ENCODE results near the gene PPP6R2.

GRCh38 chr22:50376085-50376651, 33.0 kb downstream of the PPP6R2 start:
- TF ChIP-seq, protein P1, sequence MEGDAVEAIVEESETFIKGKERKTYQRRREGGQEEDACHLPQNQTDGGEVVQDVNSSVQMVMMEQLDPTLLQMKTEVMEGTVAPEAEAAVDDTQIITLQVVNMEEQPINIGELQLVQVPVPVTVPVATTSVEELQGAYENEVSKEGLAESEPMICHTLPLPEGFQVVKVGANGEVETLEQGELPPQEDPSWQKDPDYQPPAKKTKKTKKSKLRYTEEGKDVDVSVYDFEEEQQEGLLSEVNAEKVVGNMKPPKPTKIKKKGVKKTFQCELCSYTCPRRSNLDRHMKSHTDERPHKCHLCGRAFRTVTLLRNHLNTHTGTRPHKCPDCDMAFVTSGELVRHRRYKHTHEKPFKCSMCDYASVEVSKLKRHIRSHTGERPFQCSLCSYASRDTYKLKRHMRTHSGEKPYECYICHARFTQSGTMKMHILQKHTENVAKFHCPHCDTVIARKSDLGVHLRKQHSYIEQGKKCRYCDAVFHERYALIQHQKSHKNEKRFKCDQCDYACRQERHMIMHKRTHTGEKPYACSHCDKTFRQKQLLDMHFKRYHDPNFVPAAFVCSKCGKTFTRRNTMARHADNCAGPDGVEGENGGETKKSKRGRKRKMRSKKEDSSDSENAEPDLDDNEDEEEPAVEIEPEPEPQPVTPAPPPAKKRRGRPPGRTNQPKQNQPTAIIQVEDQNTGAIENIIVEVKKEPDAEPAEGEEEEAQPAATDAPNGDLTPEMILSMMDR (IDR thresholded peaks at IDR 0.05 in 8 of 11, conservative IDR thresholded peaks at IDR 0.05 in 3 of 11), result no peak
- TF ChIP-seq POLR2AphosphoS5 (IDR thresholded peaks at IDR 0.05), result no peak

Measured in spleen (tissue), 7 donors.